Activated T-helper 1 cell treated with anti-CD3 and anti-CD28 coated beads, Interleukin-2, amount 50 U/mL, for 16 hours (primary cell): ENCODE data around the gene PRLH.
"Not testable (repeated sequence)": the region's sequence is repeated elsewhere in the genome, so short reads cannot be mapped to it uniquely, and the experiment has no call there.

Experiments
- DNase-seq, 2 donors: peaks; one replicate each; pipeline ENCODE4 v3.0.0-alpha.2; 2020; ENCODE audit warnings: low read depth in 1 of 2, low spot score in 1 of 2

PRLH gene

DNA sequence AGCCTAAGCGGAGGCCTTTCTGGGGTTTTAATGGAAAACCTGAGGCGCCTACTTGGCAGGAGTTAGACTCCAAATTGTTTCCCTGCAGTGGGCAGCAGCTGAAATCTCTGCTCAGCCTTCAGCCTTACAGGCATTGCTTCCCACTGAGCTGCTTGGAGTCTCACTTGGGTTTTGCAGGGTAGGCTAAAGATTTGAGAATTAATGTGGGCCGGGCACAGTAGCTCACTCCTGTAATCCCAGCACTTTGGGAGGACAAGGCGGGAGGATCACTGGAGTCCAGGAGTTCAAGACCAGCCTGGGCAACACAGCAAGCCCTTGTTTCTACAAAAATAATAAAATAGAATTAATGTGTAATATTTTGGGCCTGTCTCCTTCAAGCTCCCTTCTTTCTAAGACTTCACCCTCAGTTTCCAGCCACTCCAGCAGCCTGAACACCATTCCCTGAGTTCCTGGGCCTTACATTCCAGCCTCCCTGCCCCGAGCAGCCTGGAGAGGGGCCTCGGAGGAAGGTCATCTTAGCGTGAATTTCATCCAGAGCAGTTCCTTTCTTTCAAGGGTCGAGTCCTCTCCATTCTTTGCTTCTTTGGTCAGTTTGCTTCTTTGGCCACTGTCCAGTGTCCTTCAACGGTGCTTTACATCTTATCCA lies 33.2 kb downstream of the PRLH start:
- DNase-seq = no peak

DNA sequence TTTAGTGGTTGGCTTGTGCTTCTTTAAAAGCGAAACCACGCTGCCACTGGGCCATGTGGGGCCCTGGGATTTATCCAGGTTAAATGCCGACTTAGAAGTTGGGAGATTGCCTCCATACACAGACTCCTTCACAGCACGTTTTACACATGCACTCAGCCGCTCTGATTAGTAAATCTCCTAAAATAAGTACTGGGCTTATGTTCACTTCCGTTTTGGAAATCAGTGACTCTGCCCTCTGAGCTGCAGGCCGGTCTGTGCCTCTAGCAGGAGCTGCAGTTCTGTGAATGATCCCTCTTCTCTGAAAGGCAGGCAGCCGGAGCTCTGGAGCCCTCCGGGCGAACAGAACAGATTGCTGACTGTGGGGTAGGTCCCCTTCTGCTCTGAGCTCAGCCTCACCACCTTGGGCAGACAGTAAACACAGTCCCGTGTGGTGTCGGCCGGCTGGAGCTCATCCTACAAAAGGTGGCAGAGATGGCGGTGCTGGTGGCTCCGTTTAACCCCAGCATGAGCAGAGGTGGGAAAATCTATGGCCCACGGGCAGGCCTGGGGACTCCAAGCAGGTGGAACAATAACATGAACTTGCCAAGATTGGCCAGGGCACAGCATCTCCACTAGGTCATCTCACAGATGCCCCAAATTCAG lies 34.0 kb downstream of the PRLH start:
- DNase-seq = no peak

DNA sequence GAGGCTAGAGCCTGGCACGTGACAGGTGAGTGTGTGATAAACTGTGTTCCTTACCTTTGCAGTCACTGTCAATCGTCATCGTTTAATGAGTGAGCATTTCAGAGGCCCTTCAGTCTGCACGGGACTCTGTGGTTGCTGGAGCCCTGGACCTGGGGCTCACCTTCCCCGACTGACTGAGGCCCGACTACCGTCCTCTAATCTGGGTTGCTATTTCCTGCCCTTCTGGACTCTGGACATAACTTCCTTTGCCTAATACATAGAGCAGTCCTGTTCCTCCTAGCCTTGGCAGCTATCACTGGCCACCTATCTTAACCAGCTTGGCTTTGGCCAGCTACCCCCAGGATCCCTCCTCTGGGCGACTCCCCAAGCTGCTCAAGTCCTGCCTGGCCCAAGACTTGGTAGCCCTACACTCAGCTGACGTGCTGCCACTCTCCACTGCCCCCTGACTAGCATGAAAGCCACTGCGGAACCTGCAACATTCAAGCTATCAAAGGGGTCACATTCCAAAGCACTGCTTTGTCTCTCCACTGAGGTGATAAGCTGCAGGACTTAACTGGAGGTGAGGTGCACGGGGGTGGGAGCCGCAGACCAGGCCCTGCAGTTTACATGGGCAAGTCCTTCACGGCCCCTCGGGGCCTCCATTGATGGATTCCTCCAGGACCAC lies 35.2 kb downstream of the PRLH start:
- no peak for DNase-seq

DNA sequence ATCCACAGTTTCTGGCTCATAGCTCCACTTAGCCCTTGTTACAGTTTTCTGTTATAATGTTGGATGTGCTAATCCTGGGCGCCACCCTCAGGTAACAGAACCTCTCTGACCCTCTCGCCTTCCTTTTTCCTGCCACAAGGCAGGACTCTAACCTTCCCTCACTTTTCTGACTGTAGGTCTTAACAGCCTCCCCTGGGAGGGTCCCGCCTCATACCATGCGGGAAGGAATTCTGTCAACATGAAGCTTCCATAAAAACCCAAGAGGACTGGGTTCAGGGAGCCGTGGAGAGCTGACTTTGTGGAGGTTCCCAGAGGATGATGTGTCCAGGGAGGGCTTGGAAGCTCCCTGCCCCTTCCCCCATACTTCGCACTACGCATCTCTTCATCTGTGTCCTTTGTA lies 36.0 kb downstream of the PRLH start:
- no peak for DNase-seq

DNA sequence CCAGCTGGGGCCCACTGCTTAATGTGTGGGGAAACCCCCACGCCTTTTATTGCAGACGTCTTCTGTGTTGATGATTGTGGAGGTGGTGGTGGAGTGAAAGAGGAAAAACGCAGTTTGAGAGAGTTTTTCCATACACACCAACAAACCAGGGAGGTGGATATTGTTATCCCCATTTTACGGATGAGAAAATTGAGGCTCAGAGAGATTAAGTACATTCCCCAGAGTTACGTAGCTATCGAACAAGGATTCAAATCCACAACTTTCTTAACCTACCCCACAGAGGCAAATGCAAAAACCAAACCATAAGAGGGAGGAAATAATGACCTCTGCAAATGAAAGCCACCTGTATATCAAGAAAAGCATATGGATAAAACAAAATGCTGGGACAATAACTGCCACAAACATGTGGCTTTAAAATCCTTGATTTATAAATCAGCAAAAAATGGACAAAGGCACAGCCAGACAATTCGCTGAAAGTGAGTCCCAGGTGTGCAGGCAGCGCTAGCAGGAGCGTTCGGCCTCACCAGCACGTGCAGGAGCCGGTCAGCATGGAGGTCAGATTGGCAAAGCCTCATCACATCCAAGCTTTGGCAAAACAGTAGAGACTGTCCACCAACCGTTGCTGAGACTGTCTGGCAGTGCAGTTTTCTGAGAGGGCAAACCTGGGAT lies 36.8 kb downstream of the PRLH start:
- no peak for DNase-seq

DNA sequence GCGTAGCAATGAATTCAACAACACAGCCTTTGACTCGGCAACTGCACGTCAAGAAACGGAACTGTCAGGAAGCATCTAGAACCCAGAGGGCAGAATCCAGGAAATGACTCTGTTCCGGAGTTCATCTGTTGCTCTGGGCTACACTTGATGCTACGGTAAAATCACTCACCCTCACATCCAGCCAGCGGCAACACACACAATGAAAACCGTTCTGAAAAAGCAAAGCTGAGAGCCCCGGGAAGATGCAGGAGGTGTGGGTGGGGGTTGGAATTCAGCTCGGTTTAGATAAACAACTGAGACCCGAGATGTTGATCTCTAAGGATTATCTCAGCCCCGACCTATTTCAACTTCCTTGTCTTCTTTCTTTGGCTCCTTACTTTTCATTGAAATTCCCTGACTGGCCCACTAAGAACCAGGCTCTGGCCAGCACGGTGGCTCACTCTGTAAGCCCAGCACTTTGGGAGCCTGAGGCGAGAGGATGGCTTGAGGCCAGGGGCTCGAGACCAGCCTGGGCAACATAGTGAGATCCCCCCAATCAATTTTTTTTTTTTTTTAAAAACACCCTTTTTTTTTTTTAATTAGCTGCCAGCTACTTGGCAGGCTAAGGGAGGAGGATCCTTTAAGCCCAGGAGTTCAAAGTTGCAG lies 37.5 kb downstream of the PRLH start:
- DNase-seq = peak in 1 of 2 donors; percentile 16

DNA sequence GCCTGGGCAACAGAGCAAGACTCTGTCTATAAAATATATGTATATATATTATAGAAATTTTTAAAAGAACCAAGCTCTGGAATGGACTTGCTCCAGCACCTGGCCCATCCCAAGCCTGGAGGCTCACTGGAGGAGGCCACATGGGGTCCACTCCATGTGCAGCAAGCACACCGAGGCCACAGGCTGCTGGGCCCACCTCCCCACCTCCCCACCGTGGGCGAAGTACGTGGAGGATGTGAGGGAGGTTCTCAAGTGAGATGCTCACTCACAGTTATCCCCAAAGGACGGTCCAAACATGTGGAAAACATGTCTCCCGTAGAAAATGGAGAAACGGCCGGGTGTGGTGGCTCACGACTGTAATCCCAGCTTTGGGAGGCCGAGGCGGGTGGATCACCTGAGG lies 38.0 kb downstream of the PRLH start:
- DNase-seq = no peak

DNA sequence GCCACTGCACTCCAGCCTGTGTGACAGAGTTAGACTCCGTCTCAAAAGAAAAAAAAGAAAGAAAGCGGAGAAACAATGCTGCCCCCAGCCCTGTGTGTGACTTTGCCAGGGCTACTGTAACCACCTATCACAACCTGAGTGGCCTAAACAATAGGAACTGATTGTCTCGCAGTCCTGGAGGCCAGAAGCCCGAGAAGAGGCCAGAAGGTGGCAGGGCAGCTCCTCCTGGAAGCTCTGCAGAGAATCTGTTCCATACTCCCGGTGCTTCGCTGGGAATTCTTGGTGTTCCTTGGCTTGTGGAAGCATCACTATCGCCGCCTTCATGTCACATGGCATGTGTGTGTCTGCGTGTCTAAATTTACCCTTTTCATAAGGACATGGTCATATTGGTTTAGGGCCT lies 38.6 kb downstream of the PRLH start:
- DNase-seq = no peak

DNA sequence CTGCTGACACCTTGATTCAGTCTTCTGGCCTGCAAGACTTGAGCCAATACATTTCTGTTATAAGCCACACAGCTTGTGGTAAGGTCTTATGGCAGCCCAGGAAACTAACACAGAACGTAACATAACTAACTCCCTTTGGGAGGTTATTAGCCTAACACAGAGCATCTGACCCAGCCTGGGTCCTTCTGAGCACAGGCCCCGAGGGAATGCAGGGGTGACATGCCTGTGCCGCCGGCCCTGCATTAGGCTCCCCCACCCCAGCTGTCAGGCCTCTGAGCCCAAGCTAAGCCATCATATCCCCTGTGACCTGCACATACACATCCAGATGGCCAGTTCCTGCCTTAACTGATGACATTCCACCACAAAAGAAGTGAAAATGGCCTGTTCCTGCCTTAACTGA lies 40.1 kb downstream of the PRLH start:
- DNase-seq = not testable (repeated sequence)

DNA sequence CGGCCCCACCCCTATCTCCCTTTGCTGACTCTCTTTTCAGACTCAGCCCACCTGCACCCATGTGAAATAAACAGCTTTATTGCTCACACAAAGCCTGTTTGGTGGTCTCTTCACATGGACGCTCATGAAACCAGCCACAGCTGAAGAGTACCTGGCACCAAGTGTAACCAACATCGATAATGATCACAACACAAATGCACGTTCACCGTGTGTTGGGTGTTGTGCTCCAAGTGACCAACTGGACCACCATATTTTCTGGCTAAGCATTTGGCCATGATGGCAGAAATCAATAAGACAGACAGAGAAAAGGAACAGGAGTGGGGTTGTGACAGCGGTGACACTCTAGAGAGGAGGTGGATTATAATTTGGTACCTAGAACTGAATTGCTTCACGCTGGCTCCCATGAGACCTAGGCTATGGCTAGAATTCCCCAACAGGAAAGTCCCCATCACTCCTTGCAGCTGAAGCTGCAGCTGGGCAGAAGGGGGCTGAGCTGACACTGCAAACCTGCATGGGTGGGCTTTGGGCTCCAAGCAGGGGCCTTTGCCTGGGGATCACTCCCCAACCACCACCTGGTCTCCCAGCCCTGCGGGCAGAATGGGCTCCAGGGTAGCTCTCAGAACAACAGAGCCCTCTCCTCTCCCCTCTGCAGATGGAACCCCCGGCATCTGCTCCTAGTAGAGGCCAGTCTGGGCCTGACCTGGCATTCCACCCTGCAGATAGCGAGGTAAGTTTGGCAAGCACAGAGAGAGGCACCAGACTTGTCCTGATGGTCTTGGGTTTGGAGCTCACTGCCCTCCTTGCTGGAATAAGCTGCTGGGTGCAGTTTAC lies 46.4 kb downstream of the PRLH start:
- no peak for DNase-seq

DNA sequence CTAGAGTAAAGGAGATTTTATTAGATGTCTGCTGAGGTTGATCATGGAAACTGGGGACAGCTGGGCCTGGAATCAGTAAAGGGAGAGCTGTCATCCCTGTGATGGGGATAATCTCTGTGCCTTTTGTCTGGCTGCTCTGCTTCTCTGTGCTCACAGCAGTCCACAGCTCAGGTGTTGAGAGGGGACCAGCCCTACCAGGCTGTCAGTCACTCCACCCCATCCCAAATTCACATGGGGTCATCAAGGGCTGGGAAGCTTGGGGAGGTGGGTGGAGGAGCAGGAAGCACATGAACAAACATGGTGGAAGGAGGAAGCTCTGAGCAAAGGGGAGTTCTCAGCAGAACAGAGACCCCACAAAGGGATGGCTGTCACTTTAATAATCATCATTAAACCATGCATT lies 47.3 kb downstream of the PRLH start:
- no peak for DNase-seq

DNA sequence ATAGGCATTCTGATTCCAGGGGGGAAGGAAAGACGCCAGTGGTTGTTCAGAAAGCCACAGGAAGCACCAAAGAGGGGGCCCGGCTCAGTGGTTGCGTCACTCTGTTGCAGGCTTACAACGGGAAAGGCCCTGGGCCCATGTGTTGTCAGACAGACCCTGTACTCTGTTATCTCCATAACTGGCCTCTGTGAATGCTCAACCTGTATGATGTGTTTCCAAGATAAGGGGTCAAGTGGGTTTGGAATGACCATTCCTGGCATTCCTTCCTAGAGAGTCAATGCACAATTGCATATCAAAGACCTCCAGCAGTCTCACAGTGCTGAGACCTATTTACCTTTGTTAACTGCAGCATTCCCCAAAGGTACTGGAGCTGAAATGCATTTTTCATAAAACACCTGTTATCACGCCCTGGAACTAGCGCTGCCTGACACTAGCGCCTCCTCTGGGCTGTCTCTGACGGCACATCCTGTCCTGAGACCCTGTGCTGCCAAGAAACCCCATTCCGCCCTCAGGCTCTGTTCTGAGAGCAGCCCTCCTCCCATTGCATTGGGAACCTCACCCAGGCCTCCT lies 47.9 kb downstream of the PRLH start:
- DNase-seq = no peak

DNA sequence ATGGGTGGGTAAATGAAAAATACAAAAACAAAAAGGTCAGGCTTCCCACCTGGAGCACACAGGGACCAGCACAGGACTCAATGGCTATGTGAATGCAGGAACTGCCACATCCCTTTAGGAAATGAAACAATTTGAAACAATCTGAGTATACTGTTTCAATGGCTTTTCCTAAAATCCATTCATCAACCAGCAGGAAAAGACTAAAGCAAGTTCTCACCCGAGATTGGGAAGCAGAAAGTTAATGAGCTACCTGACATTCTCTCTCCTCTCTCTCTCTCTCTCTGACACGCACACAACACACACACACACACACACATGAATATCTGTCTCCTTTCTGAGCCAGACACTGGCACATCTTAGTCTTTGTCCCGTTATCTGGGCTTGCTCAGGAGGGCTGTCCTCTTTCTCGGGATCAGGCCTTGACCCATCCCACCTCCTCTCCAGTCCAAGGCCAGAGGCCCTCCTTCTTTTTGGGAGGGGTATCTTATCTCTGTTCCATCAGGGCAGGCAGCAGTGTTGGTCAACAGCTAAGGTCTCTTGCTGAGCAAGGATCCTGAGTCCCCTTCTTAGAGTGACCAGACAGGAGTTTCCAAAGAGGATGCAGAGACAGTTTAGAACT lies 49.4 kb downstream of the PRLH start:
- no peak for DNase-seq

DNA sequence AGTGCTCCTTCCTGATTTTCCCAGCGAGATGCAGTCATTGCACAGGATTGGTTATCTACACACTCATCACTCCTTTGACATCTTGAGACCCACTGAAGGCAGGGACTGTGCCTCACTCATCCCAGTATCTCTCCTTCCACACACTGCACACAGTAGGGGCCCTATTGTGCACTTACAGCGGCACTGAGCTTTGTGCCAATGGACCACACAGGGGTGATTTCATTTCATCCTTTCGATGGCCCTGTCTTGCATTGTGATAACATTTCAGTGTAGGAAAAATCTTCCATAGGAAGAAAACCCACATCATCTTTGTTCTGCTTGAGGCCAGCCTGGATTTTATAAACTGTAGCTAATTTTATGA lies 50.0 kb downstream of the PRLH start:
- no peak for DNase-seq
